Epithelial cell of esophagus (primary cell): ENCODE data around the gene TGM2.
A peak's percentile ranks its signal among the peaks of the same experiment; 100 is the strongest.

Experiments used
- DNase-seq: peaks from one replicate; pipeline ENCODE4 v3.0.0; 2010; ENCODE audit warnings: low read depth
- H3K4me3 ChIP-seq: 2 replicates; pipeline ENCODE4 v1.5.1; 2011; ENCODE audit warnings: mild to moderate bottlenecking, low read length, control low read depth
- TF ChIP-seq, protein P1 (sequence below): IDR thresholded peaks from 2 replicates; pipeline ENCODE4 v1.5.1; 2011; ENCODE audit warnings: low read depth, mild to moderate bottlenecking, low read length, control low read depth, inconsistent platforms; ENCODE audit not compliant: insufficient read depth; ENCODE audit errors: missing control alignments

The TGM2 gene

GRCh38 chr20:38178581-38178980 lies 13.5 kb upstream of the TGM2 start:
- TF ChIP-seq, protein P1, sequence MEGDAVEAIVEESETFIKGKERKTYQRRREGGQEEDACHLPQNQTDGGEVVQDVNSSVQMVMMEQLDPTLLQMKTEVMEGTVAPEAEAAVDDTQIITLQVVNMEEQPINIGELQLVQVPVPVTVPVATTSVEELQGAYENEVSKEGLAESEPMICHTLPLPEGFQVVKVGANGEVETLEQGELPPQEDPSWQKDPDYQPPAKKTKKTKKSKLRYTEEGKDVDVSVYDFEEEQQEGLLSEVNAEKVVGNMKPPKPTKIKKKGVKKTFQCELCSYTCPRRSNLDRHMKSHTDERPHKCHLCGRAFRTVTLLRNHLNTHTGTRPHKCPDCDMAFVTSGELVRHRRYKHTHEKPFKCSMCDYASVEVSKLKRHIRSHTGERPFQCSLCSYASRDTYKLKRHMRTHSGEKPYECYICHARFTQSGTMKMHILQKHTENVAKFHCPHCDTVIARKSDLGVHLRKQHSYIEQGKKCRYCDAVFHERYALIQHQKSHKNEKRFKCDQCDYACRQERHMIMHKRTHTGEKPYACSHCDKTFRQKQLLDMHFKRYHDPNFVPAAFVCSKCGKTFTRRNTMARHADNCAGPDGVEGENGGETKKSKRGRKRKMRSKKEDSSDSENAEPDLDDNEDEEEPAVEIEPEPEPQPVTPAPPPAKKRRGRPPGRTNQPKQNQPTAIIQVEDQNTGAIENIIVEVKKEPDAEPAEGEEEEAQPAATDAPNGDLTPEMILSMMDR, result no peak
- no peak for DNase-seq
- H3K4me3 ChIP-seq, result no peak overlapping the region

DNA sequence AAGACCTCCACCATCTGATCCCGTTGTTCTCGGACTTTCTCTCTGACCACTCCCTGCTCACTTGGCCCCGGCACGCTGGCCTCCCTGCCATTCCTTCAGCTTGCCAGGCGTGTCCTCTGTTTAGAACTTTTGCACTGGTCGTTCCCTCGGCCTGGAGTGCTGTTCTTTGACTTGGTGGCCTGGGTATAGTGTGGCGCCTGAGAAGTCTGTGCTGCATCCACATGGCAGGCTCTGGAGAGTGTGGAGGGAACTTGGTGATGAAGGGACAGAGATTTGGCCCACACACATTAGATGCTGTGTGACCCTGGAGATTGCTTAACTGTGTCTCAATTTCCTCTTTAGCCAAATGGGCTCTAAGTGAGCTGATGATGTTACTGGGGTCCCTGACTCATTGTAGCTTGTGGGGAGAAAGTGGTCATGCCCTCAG lies 13.0 kb upstream of the TGM2 start:
- H3K4me3 ChIP-seq, result no peak overlapping the region
- TF ChIP-seq, protein P1, result no peak
- no peak for DNase-seq

DNA sequence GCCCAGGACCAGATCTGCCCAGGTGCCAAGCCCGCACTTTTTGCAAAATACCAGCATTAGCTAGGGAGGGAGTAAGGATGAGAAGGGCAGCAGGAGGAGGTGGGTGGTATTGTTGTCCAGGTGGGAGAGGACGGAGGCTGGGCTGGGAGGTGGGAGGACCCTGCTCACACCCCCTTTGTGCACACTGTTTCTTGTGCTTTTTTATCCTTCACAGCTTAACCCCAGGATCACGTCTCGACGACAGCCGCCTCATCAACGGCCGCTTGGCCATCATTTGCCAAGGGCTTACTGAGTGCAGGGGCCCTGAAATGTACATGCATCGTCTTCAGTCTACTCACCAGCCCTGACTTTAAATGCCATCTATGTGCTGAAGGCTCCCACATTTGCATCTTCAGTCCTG lies 12.1 kb upstream of the TGM2 start:
- TF ChIP-seq, protein P1, result no peak
- no peak for DNase-seq
- no peak overlapping the region for H3K4me3 ChIP-seq

- TF ChIP-seq, protein P1, result no peak
- no peak for DNase-seq
- no peak overlapping the region for H3K4me3 ChIP-seq
These were observed 10.5 kb upstream of the TGM2 start for GRCh38 chr20:38175304-38176180.

DNA sequence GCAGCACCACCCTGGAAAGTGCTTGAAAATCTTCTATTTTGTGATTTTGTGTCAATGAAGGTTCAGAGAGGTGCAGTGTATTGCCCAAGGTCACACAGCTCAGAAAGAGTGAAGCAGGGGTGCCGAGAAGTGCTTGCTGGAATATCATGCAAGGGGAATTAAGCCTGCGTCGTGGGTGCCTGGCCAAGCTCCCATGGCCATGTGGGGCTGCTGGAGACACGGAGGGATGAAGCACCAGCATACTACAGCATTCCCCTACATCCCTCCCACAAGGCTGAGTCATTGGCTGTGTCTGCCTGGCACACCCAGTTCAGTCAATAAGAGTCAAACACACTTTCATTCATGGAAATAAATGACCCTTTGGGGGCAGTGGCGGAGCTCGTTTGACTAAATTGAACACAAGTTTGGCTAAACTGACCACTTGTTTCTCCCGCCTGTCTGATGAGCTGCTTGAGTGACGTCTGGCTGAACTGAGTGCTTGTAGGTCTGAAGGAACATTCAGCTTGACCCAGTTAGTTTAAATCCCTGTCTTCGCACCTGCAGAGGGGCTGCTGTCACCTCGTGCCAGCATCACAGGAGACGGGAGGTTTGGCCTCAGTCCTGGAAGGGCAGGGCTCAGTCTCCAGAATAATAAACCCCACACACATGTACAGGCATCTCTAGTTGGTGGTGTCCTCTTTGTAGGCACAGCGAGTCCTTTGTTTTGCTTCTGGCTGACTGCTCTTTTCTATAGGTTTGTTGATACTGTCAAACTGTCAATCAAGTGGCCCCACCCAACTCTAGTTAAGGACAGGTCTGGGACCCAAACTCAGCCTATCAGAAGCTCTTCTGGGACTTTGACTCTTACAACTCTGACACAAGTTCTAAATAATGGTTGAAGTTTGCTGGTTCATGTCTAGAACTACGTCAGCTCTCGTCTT lies 8.4 kb upstream of the TGM2 start:
- TF ChIP-seq, protein P1, result no peak
- peak; percentile 89 for DNase-seq
- no peak overlapping the region for H3K4me3 ChIP-seq

DNA sequence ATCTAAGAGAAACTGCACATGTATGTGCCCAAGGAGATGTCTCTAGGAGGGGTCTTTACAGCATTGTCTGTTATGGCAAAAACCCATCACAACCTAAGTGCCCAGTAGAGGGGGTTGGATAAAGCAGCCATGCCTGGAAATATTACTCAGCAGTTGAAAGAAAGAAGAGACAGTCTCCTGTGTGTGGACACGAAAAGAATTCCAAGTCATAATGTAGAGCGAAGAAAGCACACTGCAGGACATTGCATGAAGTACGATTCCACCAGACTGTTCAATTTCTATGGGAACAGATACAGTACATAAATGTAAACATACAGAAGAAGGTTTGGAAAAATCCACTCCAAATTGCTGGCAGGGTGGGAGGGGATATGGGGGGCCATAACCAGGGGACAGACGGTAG lies 7.3 kb upstream of the TGM2 start:
- no peak overlapping the region for H3K4me3 ChIP-seq
- peak; percentile 41 for DNase-seq
- TF ChIP-seq, protein P1, result peak; percentile 22
